Left ventricle myocardium inferior (tissue), 1 donor: ENCODE measurements around the gene PPP1R37. TPM values are rescaled to one million over a fixed set of nuclear protein-coding genes. Genes with fewer than 3 reads are reported as not detected.

Experiments used
- DNase-seq: peaks from one replicate; pipeline ENCODE4 v3.0.0-alpha.2; 2020
- H3K27ac ChIP-seq: fragments of 200-600 bp; replicated peaks from 2 replicates; pipeline ENCODE4 v1.8.0; 2021
- H3K27me3 ChIP-seq: fragments of 200-600 bp; 2 replicates; pipeline ENCODE4 v1.8.0; 2021; ENCODE audit warnings: low read depth
- H3K36me3 ChIP-seq: fragments of 200-600 bp; 2 replicates; pipeline ENCODE4 v1.8.0; 2021
- H3K4me1 ChIP-seq: fragments of 200-600 bp; 2 replicates; pipeline ENCODE4 v1.8.0; 2021
- H3K4me3 ChIP-seq: fragments of 200-600 bp; 2 replicates; pipeline ENCODE4 v1.8.0; 2021; ENCODE audit warnings: mild to moderate bottlenecking, moderate library complexity
- H3K9me3 ChIP-seq: fragments of 200-600 bp; replicated peaks from 2 replicates; pipeline ENCODE4 v1.8.0; 2021
- CTCF ChIP-seq: fragments of 200-600 bp; IDR thresholded peaks from 2 replicates; pipeline ENCODE4 v1.8.0; 2021; ENCODE audit warnings: antibody characterized with exemption, mild to moderate bottlenecking, borderline replicate concordance
- intact Hi-C: fragments of 100-400 bp; cut with micrococcal nuclease; formaldehyde crosslinking; loops from one replicate; pipeline ENCODE4 v1.11.0; 2022
- total RNA-seq: library from RNA; stranded (reverse); fragmentation: NEBNext Ultra II Directional; extraction: Animal tissue kit (Norgen Biotek cat#: 25700); gene quantifications from one replicate; pipeline ENCODE4 v1.2.1, GENCODE V29; 2021
- donor health status: DM: no; HTN: yes; CAD: no; lungs with severe emphysema.

The PPP1R37 gene
- total RNA-seq, 1 donor from 2014 or later: 15.9 TPM

- Histone ChIP-seq H3K27ac (no peak overlapping the region), H3K27me3 (no peaks in the 10 kb centered on the region), H3K4me1 (peaks cover 14% of the 10 kb centered on the region), H3K4me3 (no peak overlapping the region), H3K9me3 (no peaks in the 10 kb centered on the region), H3K36me3 (peaks cover 64% of the 10 kb centered on the region)
- no peak for DNase-seq
- no peak for TF ChIP-seq CTCF
- intact Hi-C loops: no loop called here
Measured at GRCh38 chr19:45142016-45142725, 49.2 kb downstream of the PPP1R37 start.

GRCh38 chr19:45142726-45143110 lies 49.7 kb downstream of the PPP1R37 start:
- no peak overlapping the region for H3K4me3 ChIP-seq
- no peak overlapping the region for H3K27ac ChIP-seq
- no peak for DNase-seq
- H3K9me3 ChIP-seq: no peaks in the 10 kb centered on the region
- no peak for TF ChIP-seq CTCF
- H3K4me1 ChIP-seq: peaks cover 8% of the 10 kb centered on the region
- intact Hi-C loops: no loop called here
- peaks cover 64% of the 10 kb centered on the region for H3K36me3 ChIP-seq
- H3K27me3 ChIP-seq: no peaks in the 10 kb centered on the region

- no peaks in the 10 kb centered on the region for H3K27me3 ChIP-seq
- DNase-seq: no peak
- no peaks in the 10 kb centered on the region for H3K9me3 ChIP-seq
- no peak for TF ChIP-seq CTCF
- H3K27ac ChIP-seq: no peak overlapping the region
- peaks cover 64% of the 10 kb centered on the region for H3K36me3 ChIP-seq
- no peaks in the 10 kb centered on the region for H3K4me1 ChIP-seq
- intact Hi-C loops: no loop called here
- H3K4me3 ChIP-seq: no peak overlapping the region
Measured at GRCh38 chr19:45144431-45145269, 51.7 kb downstream of the PPP1R37 start.

GRCh38 chr19:45145270-45146189 lies 52.6 kb downstream of the PPP1R37 start:
- peaks cover 62% of the 10 kb centered on the region for H3K36me3 ChIP-seq
- H3K4me3 ChIP-seq: no peak overlapping the region
- no peak overlapping the region for H3K27ac ChIP-seq
- no peak for TF ChIP-seq CTCF
- intact Hi-C loops: no loop called here
- H3K9me3 ChIP-seq: no peaks in the 10 kb centered on the region
- H3K4me1 ChIP-seq: no peaks in the 10 kb centered on the region
- DNase-seq: no peak
- H3K27me3 ChIP-seq: peaks cover 2% of the 10 kb centered on the region

GRCh38 chr19:45146251-45146650 lies 53.3 kb downstream of the PPP1R37 start:
- intact Hi-C loops: no loop called here
- H3K27ac ChIP-seq: no peak overlapping the region
- H3K27me3 ChIP-seq: peaks cover 9% of the 10 kb centered on the region
- no peak for TF ChIP-seq CTCF
- no peaks in the 10 kb centered on the region for H3K9me3 ChIP-seq
- no peak overlapping the region for H3K4me3 ChIP-seq
- DNase-seq: no peak
- peaks cover 55% of the 10 kb centered on the region for H3K36me3 ChIP-seq
- no peaks in the 10 kb centered on the region for H3K4me1 ChIP-seq
